Calu3 (cell line): ENCODE data around the gene MOCOS. TPM values are rescaled to one million over a fixed set of nuclear protein-coding genes. Genes with fewer than 3 reads are reported as not detected.

Experiments used
- BruUV-seq: library from RNA; stranded (reverse); fragments of 400-500 nt; replicated peaks from 2 replicates; lab custom pipeline; 2021; lab: Mats Ljungman, UMichigan
- CTCF ChIA-PET: fragments of 300-600 bp; sonication (Branson Sonifier 250); formaldehyde crosslinking; loops from one replicate; lab custom pipeline; 2022; ENCODE audit warnings: antibody characterized with exemption; lab: Charles Lee
- DNase-seq: peaks from one replicate; pipeline ENCODE4 v3.0.0; 2022
- H3K27ac Mint-ChIP-seq: one replicate; pipeline ENCODE4 v1.8.0; 2022; ENCODE audit warnings: mixed read lengths; ENCODE audit not compliant: unreplicated experiment
- H3K27me3 Mint-ChIP-seq: one replicate; pipeline ENCODE4 v1.8.0; 2022; ENCODE audit warnings: mixed read lengths; ENCODE audit not compliant: unreplicated experiment
- H3K36me3 Mint-ChIP-seq: one replicate; pipeline ENCODE4 v1.8.0; 2022; ENCODE audit warnings: mild to moderate bottlenecking, moderate library complexity, mixed read lengths; ENCODE audit not compliant: insufficient read depth, unreplicated experiment
- H3K4me1 Mint-ChIP-seq: one replicate; pipeline ENCODE4 v1.8.0; 2022; ENCODE audit warnings: mild to moderate bottlenecking, low read depth, mixed read lengths; ENCODE audit not compliant: unreplicated experiment
- H3K4me3 Mint-ChIP-seq: one replicate; pipeline ENCODE4 v1.8.0; 2022; ENCODE audit warnings: mild to moderate bottlenecking, low read depth, moderate library complexity, mixed read lengths; ENCODE audit not compliant: unreplicated experiment
- H3K9me3 Mint-ChIP-seq: one replicate; pipeline ENCODE4 v1.8.0; 2022; ENCODE audit warnings: low read depth, mixed read lengths; ENCODE audit not compliant: unreplicated experiment
- intact Hi-C: fragments of 100-400 bp; cut with micrococcal nuclease; formaldehyde crosslinking; loops from one replicate; pipeline ENCODE4 v1.10.0; 2022; ENCODE audit not compliant: unreplicated experiment
- total RNA-seq: library from RNA; stranded (reverse); gene quantifications from 2 replicates; pipeline ENCODE4 v1.2.3, GENCODE V29; 2022
- TF ChIP-seq, protein P1 (sequence below): fragments of 200-600 bp; IDR thresholded peaks from one replicate; pipeline ENCODE4 v1.8.0; 2022; ENCODE audit warnings: antibody characterized with exemption; ENCODE audit not compliant: unreplicated experiment

MOCOS gene
- total RNA-seq, 1 experiment from 2014 or later, result 24.5 TPM

DNA sequence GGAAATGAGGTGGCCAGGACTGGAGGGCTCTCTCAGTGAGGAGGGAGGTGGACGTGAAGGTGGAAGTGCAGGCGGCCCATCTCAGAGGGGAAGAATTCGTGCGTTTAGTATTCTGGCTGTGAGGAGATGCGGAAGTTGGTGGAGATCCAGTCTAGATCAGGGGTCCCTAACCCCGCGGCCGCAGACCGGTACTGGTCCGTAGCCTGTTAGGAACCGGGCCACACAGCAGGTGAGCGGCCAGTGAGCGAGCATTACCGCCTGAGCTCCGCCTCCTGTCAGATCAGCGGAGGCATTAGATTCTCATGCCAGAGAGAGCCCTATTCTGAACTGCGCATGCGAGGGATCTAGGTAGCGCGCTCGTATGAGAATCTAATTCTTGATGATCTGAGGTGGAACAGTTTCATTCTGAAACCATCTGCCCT is 108.6 kb downstream of the MOCOS start:
- no peaks in the 10 kb centered on the region for H3K9me3 Mint-ChIP-seq
- no TSS peak for BruUV-seq
- no peaks in the 10 kb centered on the region for H3K36me3 Mint-ChIP-seq
- CTCF ChIA-PET, result interaction anchor here (0.6 kb wide), 1 partner anchor 76 kb away, joined by 3 read pairs; no protein-coding TSS in a partner anchor
- H3K4me1 Mint-ChIP-seq, result no peaks in the 10 kb centered on the region
- TF ChIP-seq, protein P1, sequence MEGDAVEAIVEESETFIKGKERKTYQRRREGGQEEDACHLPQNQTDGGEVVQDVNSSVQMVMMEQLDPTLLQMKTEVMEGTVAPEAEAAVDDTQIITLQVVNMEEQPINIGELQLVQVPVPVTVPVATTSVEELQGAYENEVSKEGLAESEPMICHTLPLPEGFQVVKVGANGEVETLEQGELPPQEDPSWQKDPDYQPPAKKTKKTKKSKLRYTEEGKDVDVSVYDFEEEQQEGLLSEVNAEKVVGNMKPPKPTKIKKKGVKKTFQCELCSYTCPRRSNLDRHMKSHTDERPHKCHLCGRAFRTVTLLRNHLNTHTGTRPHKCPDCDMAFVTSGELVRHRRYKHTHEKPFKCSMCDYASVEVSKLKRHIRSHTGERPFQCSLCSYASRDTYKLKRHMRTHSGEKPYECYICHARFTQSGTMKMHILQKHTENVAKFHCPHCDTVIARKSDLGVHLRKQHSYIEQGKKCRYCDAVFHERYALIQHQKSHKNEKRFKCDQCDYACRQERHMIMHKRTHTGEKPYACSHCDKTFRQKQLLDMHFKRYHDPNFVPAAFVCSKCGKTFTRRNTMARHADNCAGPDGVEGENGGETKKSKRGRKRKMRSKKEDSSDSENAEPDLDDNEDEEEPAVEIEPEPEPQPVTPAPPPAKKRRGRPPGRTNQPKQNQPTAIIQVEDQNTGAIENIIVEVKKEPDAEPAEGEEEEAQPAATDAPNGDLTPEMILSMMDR, result no peak
- H3K27me3 Mint-ChIP-seq, result peaks cover 11% of the 10 kb centered on the region
- no peak for DNase-seq
- H3K4me3 Mint-ChIP-seq, result no peak overlapping the region
- intact Hi-C loops, result loop anchor here (2.0 to 5.0 kb wide), 3 partner anchors 77 to 277 kb away; no protein-coding TSS in a partner anchor
- no peak overlapping the region for H3K27ac Mint-ChIP-seq

DNA sequence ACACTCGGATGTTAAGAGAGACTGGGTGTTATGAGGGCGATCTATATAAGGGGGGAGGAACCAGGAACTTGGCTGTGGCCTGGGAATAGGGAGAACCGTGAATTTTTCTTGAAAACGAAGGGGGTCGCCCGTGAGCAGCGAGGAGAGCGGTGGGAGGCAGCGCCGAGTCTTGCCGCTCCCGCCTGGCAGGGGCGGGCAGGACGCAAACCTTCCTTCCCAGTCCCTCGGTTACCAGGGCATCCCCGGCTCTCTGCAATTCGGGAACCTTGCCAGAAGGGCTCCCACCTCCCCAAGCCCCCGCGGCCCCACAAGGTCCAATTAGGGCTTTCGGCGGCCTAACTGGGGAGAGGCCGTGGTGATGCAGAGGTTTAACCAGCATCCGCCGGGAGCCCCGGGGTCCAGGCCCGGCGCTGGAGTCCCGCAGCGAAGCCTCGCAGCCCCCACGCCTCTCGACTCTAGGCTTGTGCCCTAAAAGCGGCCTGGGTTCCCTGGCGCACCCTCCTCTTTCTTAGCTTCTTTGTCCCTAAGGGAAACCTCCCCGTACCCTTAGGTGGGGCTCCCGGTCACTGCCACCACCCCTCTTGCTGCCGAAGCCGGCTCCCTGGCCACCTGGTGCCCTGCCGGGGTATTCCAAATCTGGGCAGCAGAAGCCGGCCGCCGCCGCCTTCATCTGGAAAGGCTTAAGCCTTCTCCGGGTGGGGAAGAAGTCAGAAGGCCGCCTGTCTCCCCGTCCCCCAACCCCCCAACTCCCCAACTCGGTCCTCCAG is 109.5 kb downstream of the MOCOS start:
- no peak overlapping the region for H3K4me3 Mint-ChIP-seq
- no TSS peak for BruUV-seq

DNA sequence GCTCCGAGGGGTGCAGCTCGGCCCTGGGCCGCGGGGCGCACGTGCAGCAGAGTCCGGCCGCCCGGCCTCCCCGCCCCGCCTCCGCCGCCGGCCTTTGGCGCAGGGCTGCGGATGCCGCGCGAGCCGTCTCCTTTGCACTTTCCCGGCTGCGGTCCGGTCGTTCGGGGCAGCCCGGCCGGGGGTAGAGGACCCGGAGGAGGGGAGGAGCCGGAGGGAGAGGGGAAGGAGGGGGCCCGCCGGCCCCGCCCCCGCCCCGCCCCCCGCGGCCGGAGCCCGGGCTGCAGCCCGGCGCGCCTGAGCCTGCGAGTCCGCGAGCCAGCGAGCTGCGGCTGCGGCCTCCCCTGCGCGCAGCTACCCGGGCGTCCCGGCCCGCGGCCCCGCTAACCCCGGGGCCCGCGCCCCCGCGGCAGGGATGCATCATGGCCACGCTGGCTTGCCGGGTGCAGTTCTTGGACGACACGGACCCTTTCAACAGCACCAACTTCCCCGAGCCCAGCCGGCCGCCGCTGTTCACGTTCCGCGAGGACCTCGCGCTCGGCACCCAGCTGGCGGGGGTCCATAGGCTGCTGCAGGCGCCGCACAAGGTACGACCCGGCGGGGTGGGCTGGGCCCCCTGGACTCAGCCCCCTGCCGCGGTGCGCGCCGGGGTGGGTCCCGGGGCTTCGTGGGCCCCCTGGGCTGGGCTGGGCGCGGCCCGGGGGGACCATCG is 110.3 kb downstream of the MOCOS start, which contains the start of gene FHOD3:
FHOD3 (plus strand) TSS at position 297 of the 709 bp plus-strand sequence; CDS start at position 420, 123 bp downstream.
- Mint-ChIP-seq H3K36me3 (no peaks in the 10 kb centered on the region), H3K4me1 (no peaks in the 10 kb centered on the region), H3K27me3 (peaks cover 11% of the 10 kb centered on the region), H3K9me3 (no peaks in the 10 kb centered on the region), H3K4me3 (no peak within 1 kb of the TSS), H3K27ac (no peak within 1 kb of the TSS)
- DNase-seq, result peak; percentile 57
- intact Hi-C loops, result loop anchor here (2.0 to 5.0 kb wide), 3 partner anchors 75 to 275 kb away; no protein-coding TSS in a partner anchor
- TF ChIP-seq, protein P1, result no peak
- CTCF ChIA-PET, result interaction anchor here (0.6 to 2.4 kb wide), 3 partner anchors 12 to 529 kb away, joined by 3 to 9 read pairs (median 4); no protein-coding TSS in a partner anchor
- BruUV-seq, result no TSS peak

More for the DNA sequence above, 109.5 kb downstream of the MOCOS start:
- intact Hi-C loops, result loop anchor here (2.0 to 5.0 kb wide), 3 partner anchors 76 to 276 kb away; no protein-coding TSS in a partner anchor
- DNase-seq, result peak; percentile 83
- no peak overlapping the region for H3K27ac Mint-ChIP-seq
- H3K27me3 Mint-ChIP-seq, result peaks cover 11% of the 10 kb centered on the region
- TF ChIP-seq, protein P1, result no peak
- CTCF ChIA-PET, result interaction anchor here (0.6 to 2.4 kb wide), 2 partner anchors 13 to 530 kb away, joined by 3 to 9 read pairs; no protein-coding TSS in a partner anchor
- H3K36me3 Mint-ChIP-seq, result no peaks in the 10 kb centered on the region
- no peaks in the 10 kb centered on the region for H3K4me1 Mint-ChIP-seq
- H3K9me3 Mint-ChIP-seq, result no peaks in the 10 kb centered on the region

DNA sequence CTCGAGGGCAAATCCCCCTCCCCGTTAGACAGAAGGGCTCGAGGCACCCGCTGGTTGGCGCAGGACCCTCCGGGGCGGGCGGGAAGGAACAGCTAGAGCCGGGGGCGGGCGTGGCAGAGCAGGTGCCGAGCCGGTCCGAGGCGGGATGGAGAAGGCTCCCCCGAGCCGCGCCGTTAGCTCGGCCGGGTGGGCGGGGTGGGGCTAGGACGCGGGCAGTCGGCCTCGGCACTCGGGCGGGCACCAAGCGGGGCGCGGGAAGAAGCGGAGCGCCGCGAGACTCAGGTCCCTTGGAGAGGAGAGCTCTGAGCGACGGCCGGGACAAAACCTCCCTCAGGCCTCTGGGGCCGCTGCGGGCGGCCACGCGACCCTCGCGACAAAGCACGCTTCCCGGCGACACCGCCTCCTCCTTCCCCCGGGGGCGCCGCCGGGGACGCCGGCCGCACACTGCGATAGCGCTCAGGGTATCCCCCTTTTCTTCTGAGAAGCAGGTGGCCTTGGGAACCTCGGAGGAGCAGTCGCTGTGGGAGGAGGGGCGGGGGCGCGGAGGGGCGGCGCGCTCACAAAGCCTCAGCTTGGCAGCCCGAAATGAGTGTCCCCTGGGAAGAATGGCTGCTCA is 110.9 kb downstream of the MOCOS start:
- TF ChIP-seq, protein P1, result no peak
- peak; percentile 12 for DNase-seq
- CTCF ChIA-PET, result interaction anchor here (0.6 to 2.4 kb wide), 2 partner anchors 11 to 16 kb away, joined by 4 to 9 read pairs; no protein-coding TSS in a partner anchor
- H3K4me1 Mint-ChIP-seq, result no peaks in the 10 kb centered on the region
- no peak overlapping the region for H3K4me3 Mint-ChIP-seq
- BruUV-seq, result no TSS peak
- intact Hi-C loops, result loop anchor here (5.0 kb wide), 1 partner anchor 114 kb away; no protein-coding TSS in a partner anchor
- no peak overlapping the region for H3K27ac Mint-ChIP-seq
- H3K9me3 Mint-ChIP-seq, result no peaks in the 10 kb centered on the region
- peaks cover 15% of the 10 kb centered on the region for H3K27me3 Mint-ChIP-seq
- no peaks in the 10 kb centered on the region for H3K36me3 Mint-ChIP-seq
